Muscle of arm (tissue), 12 donors: ENCODE measurements around the gene KCNT1. TPM values are rescaled to one million over a fixed set of nuclear protein-coding genes. Genes with fewer than 3 reads are reported as not detected.
"Not testable (repeated sequence)": the region's sequence is repeated elsewhere in the genome, so short reads cannot be mapped to it uniquely, and the experiment has no call there.

Experiments used
- DNase-seq: peaks from one replicate; pipeline ENCODE4 v3.0.0-alpha.2; 2013
- polyA plus RNA-seq, 12 donors: library from polyadenylated mRNA; unstranded; fragments of 120-200 nt; gene quantifications; one replicate each; pipeline ENCODE4 v1.2.1, GENCODE V29; 2013; ENCODE audit not compliant: insufficient read length in 12 of 12

KCNT1 gene
- polyA plus RNA-seq, 12 donors, result 4.4 to 13.2 (median 8.2) TPM; not detected in 1

GRCh38 chr9:135671591-135672041 lies 30.4 kb upstream of the KCNT1 start:
- no peak for DNase-seq

- DNase-seq, result not testable (repeated sequence)
These were observed 29.2 kb upstream of the KCNT1 start for GRCh38 chr9:135672786-135673185.

GRCh38 chr9:135673941-135674340 lies 28.0 kb upstream of the KCNT1 start:
- DNase-seq, result no peak

GRCh38 chr9:135674977-135675376 lies 27.0 kb upstream of the KCNT1 start:
- no peak for DNase-seq

- no peak for DNase-seq
These were observed 25.1 kb upstream of the KCNT1 start for GRCh38 chr9:135676891-135677290.

GRCh38 chr9:135677641-135678168 lies 24.3 kb upstream of the KCNT1 start:
- DNase-seq, result no peak

- DNase-seq, result no peak
These were observed 23.6 kb upstream of the KCNT1 start for GRCh38 chr9:135678236-135679017.

- DNase-seq, result no peak
These were observed 21.9 kb upstream of the KCNT1 start for GRCh38 chr9:135680056-135680455.

- no peak for DNase-seq
These were observed 20.8 kb upstream of the KCNT1 start for GRCh38 chr9:135681161-135681560.

GRCh38 chr9:135683401-135684034 lies 18.5 kb upstream of the KCNT1 start:
- DNase-seq, result no peak

GRCh38 chr9:135684691-135685090 lies 17.3 kb upstream of the KCNT1 start:
- DNase-seq, result no peak

- no peak for DNase-seq
These were observed 14.8 kb upstream of the KCNT1 start for GRCh38 chr9:135687216-135687615.

GRCh38 chr9:135689011-135689410 lies 13.0 kb upstream of the KCNT1 start:
- DNase-seq, result no peak

GRCh38 chr9:135690836-135691570 lies 11.0 kb upstream of the KCNT1 start:
- no peak for DNase-seq

GRCh38 chr9:135692410-135692809 lies 9.6 kb upstream of the KCNT1 start:
- no peak for DNase-seq

- no peak for DNase-seq
These were observed 8.7 kb upstream of the KCNT1 start for GRCh38 chr9:135693265-135693664.

GRCh38 chr9:135693771-135694170 lies 8.2 kb upstream of the KCNT1 start:
- DNase-seq, result no peak

- DNase-seq, result no peak
These were observed 7.6 kb upstream of the KCNT1 start for GRCh38 chr9:135694414-135694813.

- no peak for DNase-seq
These were observed 6.9 kb upstream of the KCNT1 start for GRCh38 chr9:135695036-135695435.

- DNase-seq, result no peak
These were observed 6.3 kb upstream of the KCNT1 start for GRCh38 chr9:135695642-135696041.

- DNase-seq, result no peak
These were observed 5.5 kb upstream of the KCNT1 start for GRCh38 chr9:135696446-135696845.

GRCh38 chr9:135697226-135697625 lies 4.8 kb upstream of the KCNT1 start:
- DNase-seq, result no peak
